Loucy (cell line): ENCODE measurements around the gene COA5.

ENCODE experiments used
- CTCF ChIP-seq: fragments of 200-600 bp; sonication (generic); conservative IDR thresholded peaks from 2 replicates; pipeline ENCODE4 v1.5.1; 2014; ENCODE audit warnings: mild to moderate bottlenecking, antibody characterized with exemption, low read length
- EZH2phosphoT487 ChIP-seq: fragments of 200-600 bp; IDR thresholded peaks from 2 replicates; pipeline ENCODE4 v1.6.1; 2018; ENCODE audit warnings: antibody characterized with exemption, mild to moderate bottlenecking, moderate library complexity, borderline replicate concordance

- no peak for TF ChIP-seq CTCF
- TF ChIP-seq EZH2phosphoT487 = no peak
Observed at GRCh38 chr2:98607741-98608115, 584 bp downstream of the COA5 start.
